Left cardiac atrium (tissue), 4 donors: ENCODE measurements around the gene COL4A4. TPM values are rescaled to one million over a fixed set of nuclear protein-coding genes. Genes with fewer than 3 reads are reported as not detected.

Source experiments
- ATAC-seq, 2 donors: fragments of 200-7000 bp; cut with Tn5 transposase; one replicate each; pipeline ENCODE4 v1.9.1; 2020; ENCODE audit warnings: mild to moderate bottlenecking in 2 of 2, moderate library complexity in 2 of 2
- DNase-seq: peaks from one replicate; pipeline ENCODE4 v3.0.0-alpha.2; 2020
- intact Hi-C, 2 donors: fragments of 100-400 bp; cut with DNase I; formaldehyde crosslinking; loops; one replicate each; pipeline versions ENCODE4 v1.14.1 to v1.15.1; 2022 to 2023
- total RNA-seq, 2 donors: library from RNA; stranded (reverse); fragmentation: NEBNext Ultra II Directional; extraction: Animal tissue kit (Norgen Biotek cat#: 25700); gene quantifications; one replicate each; pipeline ENCODE4 v1.2.1, GENCODE V29; 2021
- donor health status: DM: no; HTN: yes; CAD: no.
- donor health status: DM: no; HTN: yes; CAD: no; lungs with severe emphysema.
- donor health status: DM: yes; HTN: yes; CAD: no.
- donor health status: Dilated cardiomyopathy.

COL4A4 gene
- total RNA-seq, 2 donors from 2014 or later = 17.2 to 18.7 TPM

- intact Hi-C loops = no loop called here
- no peak for DNase-seq
- no peak for ATAC-seq
Measured at GRCh38 chr2:227000123-227000522, 163.9 kb downstream of the COL4A4 start.

- intact Hi-C loops = no loop called here
- DNase-seq (no peak), ATAC-seq (no peak)
Measured at GRCh38 chr2:226999661-227000060, 164.3 kb downstream of the COL4A4 start.

- DNase-seq (peak; percentile 74), ATAC-seq (peak; percentile 70 to 80)
- intact Hi-C loops = no loop called here
Measured at GRCh38 chr2:226995625-226996041, 168.4 kb downstream of the COL4A4 start.

- DNase-seq (no peak), ATAC-seq (no peak)
- intact Hi-C loops = no loop called here
Measured at GRCh38 chr2:226994775-226995174, 169.2 kb downstream of the COL4A4 start.

DNA sequence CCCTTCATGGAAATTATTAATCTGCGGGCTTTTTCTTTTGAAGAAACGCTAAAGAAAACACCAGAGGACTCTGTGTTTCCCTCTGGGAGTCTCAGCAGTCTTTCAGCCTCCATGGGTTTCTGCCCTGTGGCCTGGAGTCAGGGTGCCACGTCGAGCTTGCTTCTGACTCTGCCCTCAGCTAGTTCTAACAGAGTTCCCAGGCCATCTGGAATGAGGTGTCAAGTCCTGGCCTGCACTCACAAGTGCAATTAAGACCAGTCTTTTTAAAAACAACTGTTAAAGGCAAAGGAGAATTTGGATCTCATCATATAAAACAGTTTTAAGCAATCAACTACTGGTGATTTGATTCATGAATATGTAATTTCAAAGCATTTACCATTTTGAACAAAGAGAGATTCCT is 170.8 kb downstream of the COL4A4 start:
- intact Hi-C loops = no loop called here
- DNase-seq = no peak
- no peak for ATAC-seq

DNA sequence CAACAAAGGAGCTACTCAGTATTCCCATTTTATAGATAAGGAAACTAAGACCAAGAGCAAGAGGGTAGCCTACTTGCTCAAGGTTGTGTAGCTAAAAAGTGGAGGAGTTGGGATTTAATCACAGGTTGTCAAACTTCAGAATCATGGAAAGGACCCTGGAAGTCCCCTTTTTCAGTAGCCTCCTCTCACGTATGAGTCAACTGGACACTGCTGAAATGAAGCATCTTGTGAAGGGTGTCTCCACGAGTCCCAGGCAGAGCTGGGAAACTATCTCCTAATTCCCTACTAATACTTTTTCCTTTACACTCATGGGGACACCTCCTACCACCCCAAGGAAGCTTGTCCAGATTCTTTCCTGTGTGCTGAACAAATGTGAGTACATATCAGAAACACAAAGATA is 172.3 kb downstream of the COL4A4 start:
- ATAC-seq (no peak), DNase-seq (no peak)
- intact Hi-C loops = no loop called here

- intact Hi-C loops = loop anchor here in 1 of 2 donors (2.0 kb wide), 3 partner anchors 183 to 1315 kb away; no protein-coding TSS in a partner anchor
- DNase-seq (no peak), ATAC-seq (no peak)
Measured at GRCh38 chr2:226985583-226985946, 178.4 kb downstream of the COL4A4 start.

GRCh38 chr2:226984750-226985582 is 179.0 kb downstream of the COL4A4 start:
- intact Hi-C loops = loop anchor here (2.0 to 5.0 kb wide), 4 partner anchors 173 to 1314 kb away; no protein-coding TSS in a partner anchor
- DNase-seq = no peak
- ATAC-seq = peak; percentile 65 to 84

GRCh38 chr2:226983895-226984749 is 179.9 kb downstream of the COL4A4 start:
- intact Hi-C loops = loop anchor here (2.0 to 5.0 kb wide), 4 partner anchors 172 to 1313 kb away; no protein-coding TSS in a partner anchor
- no peak for ATAC-seq

DNA sequence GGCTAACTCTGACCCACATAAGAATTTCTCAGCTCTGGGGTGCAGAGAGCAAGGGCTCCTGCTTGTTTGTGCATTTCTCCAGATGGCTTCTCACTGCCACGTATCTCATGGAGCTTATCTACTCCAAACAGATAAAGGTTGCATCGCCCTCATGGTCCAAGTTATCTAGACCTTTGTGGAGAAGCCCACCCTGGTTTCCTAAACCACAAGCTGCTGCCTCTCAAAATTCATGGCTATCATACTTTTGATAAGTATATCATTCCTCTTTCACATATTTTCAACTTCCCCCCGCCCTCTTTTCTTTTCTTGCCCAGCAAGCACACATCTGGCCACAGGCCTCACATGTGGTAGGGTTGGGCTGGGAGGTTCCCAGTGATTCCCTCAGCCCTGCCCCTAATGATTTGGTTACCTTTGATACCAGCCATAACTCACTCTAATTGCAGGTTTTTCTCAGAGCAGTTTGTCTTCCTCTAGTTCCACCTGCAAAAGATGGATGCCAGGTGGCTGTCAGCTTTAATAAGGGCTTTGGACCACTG is 182.1 kb downstream of the COL4A4 start:
- ATAC-seq (no peak), DNase-seq (no peak)
- intact Hi-C loops = loop anchor here in 1 of 2 donors (5.0 kb wide), 1 partner anchor 170 kb away; no protein-coding TSS in a partner anchor

More at GRCh38 chr2:226983895-226984749, 179.9 kb downstream of the COL4A4 start:
- DNase-seq = no peak

DNA sequence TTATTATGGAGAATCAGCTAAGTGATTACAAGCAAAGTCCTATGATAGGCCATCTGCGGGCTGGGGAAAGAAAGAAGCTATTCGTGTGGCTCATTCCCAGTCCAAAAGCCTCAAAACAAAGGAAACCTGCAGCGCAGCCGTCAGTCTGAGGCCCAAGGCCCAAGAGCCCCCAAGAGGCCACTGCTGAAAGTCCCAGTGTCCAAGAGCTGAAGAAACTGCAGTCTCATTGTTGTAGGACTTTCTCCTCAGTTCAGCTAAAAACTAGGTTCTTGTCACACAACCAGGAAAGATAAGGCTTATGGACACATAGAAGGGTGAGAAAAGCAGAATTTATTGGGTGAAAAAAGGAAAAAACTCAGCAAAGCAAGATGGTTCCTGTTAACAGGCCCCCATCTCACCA is 185.0 kb downstream of the COL4A4 start:
- DNase-seq (no peak), ATAC-seq (no peak)
- intact Hi-C loops = no loop called here

DNA sequence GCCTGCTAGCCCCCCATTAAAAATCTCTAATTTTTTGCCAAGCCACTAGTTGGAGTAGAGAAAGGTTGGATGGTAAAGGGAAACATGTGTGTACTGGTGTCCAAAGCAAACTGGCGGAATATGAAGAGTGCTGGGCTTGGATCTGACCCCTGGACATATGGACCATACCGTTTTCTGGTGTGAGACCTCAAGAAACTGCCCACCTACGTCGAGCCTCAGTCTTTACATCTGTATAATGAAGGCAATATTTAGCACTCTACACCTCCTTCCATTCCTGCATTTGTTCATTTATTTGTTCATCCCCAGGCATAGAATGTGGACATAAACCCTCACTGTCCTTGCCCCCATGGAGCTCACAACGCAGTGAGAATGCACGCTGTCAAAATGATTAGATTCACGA is 185.7 kb downstream of the COL4A4 start:
- intact Hi-C loops = no loop called here
- ATAC-seq (no peak), DNase-seq (no peak)

DNA sequence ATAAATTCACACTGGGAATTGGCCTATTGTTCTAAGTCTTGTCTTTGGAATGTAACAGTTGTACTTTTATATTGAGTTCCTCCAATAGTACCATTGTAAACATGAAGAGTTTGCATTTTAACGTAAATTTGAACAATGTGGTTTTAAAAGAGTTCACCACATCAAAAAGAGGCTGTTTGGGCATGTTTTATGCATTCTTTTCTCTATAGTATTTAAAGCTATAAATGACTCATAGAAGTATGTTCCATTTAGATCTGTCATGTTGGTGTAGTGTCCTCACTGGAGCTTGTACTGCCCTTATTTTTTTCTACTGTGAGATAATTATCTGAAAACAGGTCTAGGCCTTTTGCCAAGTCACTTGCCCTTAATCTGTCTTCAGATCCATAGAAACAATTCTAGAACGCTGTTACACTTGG is 186.2 kb downstream of the COL4A4 start:
- intact Hi-C loops = no loop called here
- no peak for ATAC-seq
- DNase-seq = no peak

DNA sequence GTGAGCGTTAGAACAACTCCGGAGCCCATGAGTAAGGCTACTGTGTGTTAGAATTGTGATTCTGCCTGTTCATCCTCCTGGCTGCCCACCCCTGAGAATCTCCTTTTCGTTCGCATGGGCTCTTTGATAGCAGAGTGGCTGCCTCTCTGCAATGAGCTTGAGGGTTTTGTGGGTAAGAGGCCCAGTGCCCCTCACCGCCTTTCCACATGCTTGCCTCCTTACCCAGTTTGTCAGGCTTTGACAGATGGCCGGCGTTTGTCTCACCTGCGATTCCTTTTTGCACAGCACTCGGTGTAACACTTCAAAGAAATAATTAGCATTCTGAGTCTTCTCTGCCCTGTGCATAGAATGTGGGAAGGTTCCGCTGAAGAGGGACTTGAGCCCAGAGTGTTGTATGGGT is 190.2 kb downstream of the COL4A4 start:
- intact Hi-C loops = no loop called here
- DNase-seq (no peak), ATAC-seq (no peak)

DNA sequence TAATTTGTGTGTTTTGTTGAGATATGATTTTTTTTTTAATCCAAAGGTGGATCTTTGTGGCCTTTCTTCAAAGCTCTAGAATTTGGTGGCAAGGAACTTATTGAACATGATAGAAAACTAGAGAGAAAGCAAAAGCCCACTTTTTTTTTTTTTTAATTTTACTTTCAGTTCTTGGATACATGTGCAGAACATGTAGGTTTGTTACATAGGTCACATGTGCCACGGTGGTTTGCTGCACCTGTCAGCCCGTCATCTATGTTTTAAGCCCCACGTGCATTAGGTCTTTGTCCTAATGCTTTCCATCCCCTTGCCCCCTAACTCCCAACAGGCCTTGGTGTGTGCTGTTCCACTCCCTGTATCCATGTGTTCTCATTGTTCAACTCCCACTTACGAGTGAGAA is 192.2 kb downstream of the COL4A4 start:
- DNase-seq (no peak), ATAC-seq (no peak)
- intact Hi-C loops = no loop called here

DNA sequence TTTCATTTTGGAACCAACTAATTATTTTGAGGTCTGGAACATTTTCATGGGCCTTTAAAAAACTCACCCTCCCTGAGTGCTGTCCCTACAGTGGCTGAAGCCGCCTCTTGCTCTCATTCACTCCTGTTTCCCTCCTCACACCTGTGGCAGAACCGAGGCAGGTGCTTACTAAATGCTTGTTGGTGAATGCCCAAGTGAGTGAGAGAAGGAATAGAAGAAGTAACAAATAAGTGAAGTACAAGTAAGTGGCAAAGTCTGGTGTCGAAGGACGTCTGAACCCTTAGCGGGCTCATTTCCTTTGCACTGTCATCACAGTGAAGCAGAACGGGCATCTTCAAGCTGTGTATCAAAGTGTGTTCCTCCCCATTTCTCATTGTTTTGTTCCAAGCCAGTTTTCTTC is 192.9 kb downstream of the COL4A4 start:
- intact Hi-C loops = no loop called here
- ATAC-seq (no peak), DNase-seq (no peak)

DNA sequence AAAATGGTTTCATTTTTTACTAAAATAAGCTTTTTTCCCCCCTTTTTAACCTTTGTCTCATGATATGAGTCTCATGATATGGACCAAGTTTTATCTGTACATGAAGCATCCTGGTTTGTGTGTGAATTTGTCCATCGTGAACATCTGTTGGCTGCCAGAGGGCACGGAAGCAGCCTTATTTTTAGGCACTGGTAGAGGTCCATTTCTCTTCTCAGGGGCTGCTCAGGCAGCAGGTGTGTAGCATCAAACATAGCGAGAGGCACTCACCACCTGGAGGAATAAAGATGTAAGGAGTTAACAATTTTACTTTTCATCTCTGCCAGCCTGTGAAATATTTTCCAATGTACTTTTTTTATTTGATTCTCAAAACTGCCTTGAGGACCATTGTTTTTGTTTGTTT is 193.6 kb downstream of the COL4A4 start:
- no peak for DNase-seq
- intact Hi-C loops = no loop called here
- no peak for ATAC-seq

DNA sequence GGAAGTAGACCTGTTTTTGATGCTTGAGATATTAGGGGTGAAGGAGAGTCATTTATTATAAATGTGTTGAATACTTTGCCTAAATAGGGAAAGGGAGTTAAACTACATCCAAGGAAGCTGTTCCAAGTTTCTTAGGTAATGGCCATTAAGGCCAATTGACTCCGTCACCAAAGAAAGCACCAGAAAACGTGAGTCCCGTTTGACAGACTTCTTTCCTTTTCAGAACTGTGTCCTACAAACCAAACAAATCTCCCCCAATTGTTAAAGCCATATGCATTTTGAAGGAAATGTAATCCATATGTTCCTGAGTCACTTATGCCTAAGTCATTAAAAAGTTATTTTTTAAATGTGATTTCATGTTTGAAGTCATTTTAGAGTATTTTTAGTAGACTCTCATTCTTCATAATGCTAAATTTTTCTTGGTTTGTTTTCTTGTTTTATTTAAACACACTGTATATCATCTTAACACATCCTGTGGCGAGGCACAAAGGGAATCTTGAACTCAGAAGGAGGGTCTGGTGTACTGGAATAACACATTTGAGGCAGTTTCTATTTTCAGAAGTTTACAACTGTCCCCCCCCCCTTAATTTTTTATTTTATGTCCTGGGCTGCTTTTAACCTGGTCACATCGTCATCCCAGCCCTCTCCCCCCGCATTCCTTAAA is 194.5 kb downstream of the COL4A4 start:
- DNase-seq (no peak), ATAC-seq (no peak)
- intact Hi-C loops = no loop called here

DNA sequence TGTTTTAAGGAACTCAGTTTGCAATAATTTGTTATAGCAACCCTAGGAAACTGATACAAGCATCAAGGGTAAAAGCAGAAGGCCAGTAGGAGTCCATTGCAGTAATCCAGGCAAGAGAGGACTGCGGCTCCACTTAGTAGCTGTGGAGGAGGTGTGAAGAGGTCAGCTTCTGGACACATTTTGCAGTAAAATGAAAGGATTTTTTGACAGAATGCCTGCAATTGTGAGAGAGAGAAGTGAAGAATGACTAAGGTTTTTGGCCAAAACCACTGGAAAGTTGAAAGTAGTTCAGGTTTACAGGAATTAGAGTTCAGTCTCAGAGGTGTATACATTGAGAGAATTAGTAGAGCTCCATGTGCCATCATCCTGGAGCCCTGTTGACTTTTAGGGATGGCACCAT is 198.6 kb downstream of the COL4A4 start:
- intact Hi-C loops = no loop called here
- no peak for ATAC-seq
- DNase-seq = no peak
